ENCODE data around the gene PLAGL2.

DNA sequence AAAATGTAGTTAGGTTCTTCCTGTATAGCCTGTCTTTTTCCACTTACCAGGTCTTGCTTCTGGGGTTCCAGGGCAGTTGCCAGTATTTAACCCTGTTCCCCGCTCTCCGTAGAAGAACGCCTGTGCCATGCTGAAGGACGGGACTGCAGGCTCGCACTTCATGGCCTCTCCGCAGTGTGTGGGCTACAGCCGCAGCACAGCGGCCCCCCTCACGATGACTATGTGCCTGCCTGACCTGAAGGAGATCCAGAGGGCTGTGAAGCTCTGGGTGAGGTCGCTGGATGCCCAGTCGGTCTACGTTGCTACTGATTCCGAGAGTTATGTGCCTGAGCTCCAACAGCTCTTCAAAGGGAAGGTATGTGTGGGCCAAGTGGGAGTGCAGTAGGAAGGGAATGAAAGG, 23.2 kb upstream of the PLAGL2 start:
- TF ChIP-seq POLR2A (IDR thresholded peaks at IDR 0.05), result no peak
- TF ChIP-seq, protein P1, sequence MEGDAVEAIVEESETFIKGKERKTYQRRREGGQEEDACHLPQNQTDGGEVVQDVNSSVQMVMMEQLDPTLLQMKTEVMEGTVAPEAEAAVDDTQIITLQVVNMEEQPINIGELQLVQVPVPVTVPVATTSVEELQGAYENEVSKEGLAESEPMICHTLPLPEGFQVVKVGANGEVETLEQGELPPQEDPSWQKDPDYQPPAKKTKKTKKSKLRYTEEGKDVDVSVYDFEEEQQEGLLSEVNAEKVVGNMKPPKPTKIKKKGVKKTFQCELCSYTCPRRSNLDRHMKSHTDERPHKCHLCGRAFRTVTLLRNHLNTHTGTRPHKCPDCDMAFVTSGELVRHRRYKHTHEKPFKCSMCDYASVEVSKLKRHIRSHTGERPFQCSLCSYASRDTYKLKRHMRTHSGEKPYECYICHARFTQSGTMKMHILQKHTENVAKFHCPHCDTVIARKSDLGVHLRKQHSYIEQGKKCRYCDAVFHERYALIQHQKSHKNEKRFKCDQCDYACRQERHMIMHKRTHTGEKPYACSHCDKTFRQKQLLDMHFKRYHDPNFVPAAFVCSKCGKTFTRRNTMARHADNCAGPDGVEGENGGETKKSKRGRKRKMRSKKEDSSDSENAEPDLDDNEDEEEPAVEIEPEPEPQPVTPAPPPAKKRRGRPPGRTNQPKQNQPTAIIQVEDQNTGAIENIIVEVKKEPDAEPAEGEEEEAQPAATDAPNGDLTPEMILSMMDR (IDR thresholded peaks at IDR 0.05), result no peak
